ENCODE data around the gene GRIA4. TPM values are rescaled to one million over a fixed set of nuclear protein-coding genes. Genes with fewer than 3 reads are reported as not detected.

GRIA4 gene
- polyA plus RNA-seq, 2 of the 4 experiments (the other 2 are of a cell fraction) = not detected

DNA sequence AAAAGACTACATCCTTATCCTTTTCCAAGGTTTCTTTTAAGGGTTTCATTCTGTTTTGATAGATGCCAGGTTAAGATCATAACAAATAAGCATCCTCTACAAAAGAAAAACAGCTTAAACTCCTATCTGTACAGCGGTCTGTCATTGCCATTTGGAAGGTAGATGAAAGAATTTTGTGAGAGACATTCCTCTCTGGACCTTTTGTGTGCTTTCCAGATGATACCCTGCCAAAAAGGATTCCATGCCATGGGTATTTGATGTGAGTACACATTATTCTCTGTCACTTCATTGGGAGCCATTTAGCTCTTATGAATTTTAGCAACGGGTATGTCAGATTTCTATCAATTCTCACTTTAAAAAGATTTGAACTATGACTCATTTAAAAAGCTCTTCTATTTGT lies 153.7 kb downstream of the GRIA4 start:
- H3K4me3 ChIP-seq = no peak overlapping the region
- no peaks in the 10 kb centered on the region for H3K4me1 ChIP-seq
- WGBS (ENCODE audit: missing lambda C conversion rate) = 2% methylated on average over 2 of the region's 2 CpGs
- no peak for DNase-seq (ENCODE audit: low read depth in 1 of 2, low spot score in 1 of 2)
- H3K27ac ChIP-seq = no peak overlapping the region
- FAIRE-seq = no peak
- no peak overlapping the region for H3K4me2 ChIP-seq
- POLR2A ChIA-PET = no interaction called here
- no peak for ATAC-seq
- CTCF ChIA-PET = no interaction called here
- H3K9me3 ChIP-seq = no peaks in the 10 kb centered on the region
- no peak for TF ChIP-seq ZSCAN20 (CRISPR knock-in tag; IDR thresholded peaks at IDR 0.05)
- no peak for TF ChIP-seq MYC (IDR thresholded peaks at IDR 0.05; ENCODE audit: borderline replicate concordance, low read length)
- TF ChIP-seq SMC3 (IDR thresholded peaks at IDR 0.05) = no peak
- TF ChIP-seq, protein P1, sequence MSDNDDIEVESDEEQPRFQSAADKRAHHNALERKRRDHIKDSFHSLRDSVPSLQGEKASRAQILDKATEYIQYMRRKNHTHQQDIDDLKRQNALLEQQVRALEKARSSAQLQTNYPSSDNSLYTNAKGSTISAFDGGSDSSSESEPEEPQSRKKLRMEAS (IDR thresholded peaks at IDR 0.05) = no peak
- TF ChIP-seq ZFP36 (IDR thresholded peaks at IDR 0.05; ENCODE audit: borderline replicate concordance, partially characterized antibody) = no peak
- TF ChIP-seq ESRRA (IDR thresholded peaks at IDR 0.05; ENCODE audit: borderline replicate concordance, low read length) = no peak
- TF ChIP-seq, protein P2, sequence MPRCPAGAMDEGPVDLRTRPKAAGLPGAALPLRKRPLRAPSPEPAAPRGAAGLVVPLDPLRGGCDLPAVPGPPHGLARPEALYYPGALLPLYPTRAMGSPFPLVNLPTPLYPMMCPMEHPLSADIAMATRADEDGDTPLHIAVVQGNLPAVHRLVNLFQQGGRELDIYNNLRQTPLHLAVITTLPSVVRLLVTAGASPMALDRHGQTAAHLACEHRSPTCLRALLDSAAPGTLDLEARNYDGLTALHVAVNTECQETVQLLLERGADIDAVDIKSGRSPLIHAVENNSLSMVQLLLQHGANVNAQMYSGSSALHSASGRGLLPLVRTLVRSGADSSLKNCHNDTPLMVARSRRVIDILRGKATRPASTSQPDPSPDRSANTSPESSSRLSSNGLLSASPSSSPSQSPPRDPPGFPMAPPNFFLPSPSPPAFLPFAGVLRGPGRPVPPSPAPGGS (IDR thresholded peaks at IDR 0.05) = no peak
- TF ChIP-seq, protein P3, sequence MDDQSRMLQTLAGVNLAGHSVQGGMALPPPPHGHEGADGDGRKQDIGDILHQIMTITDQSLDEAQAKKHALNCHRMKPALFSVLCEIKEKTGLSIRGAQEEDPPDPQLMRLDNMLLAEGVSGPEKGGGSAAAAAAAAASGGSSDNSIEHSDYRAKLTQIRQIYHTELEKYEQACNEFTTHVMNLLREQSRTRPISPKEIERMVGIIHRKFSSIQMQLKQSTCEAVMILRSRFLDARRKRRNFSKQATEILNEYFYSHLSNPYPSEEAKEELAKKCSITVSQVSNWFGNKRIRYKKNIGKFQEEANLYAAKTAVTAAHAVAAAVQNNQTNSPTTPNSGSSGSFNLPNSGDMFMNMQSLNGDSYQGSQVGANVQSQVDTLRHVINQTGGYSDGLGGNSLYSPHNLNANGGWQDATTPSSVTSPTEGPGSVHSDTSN (IDR thresholded peaks at IDR 0.05) = no peak
- TF ChIP-seq ATOH8 (CRISPR knock-in tag; IDR thresholded peaks at IDR 0.05; ENCODE audit: low read depth) = no peak
- no peak for TF ChIP-seq EP300 (IDR thresholded peaks at IDR 0.05)
- no peak for TF ChIP-seq FOXS1 (CRISPR knock-in tag; IDR thresholded peaks at IDR 0.05)
- TF ChIP-seq HOXB5 (CRISPR knock-in tag; IDR thresholded peaks at IDR 0.05) = no peak
- no peak for TF ChIP-seq NPAS2 (CRISPR knock-in tag; IDR thresholded peaks at IDR 0.05; ENCODE audit: borderline replicate concordance)
- TF ChIP-seq JUNB (IDR thresholded peaks at IDR 0.05) = no peak
- TF ChIP-seq MAFK (IDR thresholded peaks at IDR 0.05; ENCODE audit: partially characterized antibody) = no peak

GRCh38 chr11:105767931-105768330 lies 158.1 kb downstream of the GRIA4 start:
- no peaks in the 10 kb centered on the region for H3K4me1 ChIP-seq
- ChIA-PET CTCF (no interaction called here), POLR2A (no interaction called here)
- no peak overlapping the region for H3K4me3 ChIP-seq
- FAIRE-seq (no peak), ATAC-seq (no peak), DNase-seq (ENCODE audit: low read depth in 1 of 2, low spot score in 1 of 2) (no peak)
- H3K27ac ChIP-seq = no peak overlapping the region
- TF ChIP-seq RCOR1 (IDR thresholded peaks at IDR 0.05; ENCODE audit: low read depth, low read length) = no peak
- TF ChIP-seq SMC3 (IDR thresholded peaks at IDR 0.05) = no peak
- TF ChIP-seq ZNF302 (CRISPR knock-in tag; IDR thresholded peaks at IDR 0.05) = no peak
- no peak for TF ChIP-seq CEBPB (IDR thresholded peaks at IDR 0.05)
- no peak for TF ChIP-seq MAZ (IDR thresholded peaks at IDR 0.05; ENCODE audit: borderline replicate concordance, low read depth, low read length)
- no peak for TF ChIP-seq USF2 (IDR thresholded peaks at IDR 0.05)
- no peak for TF ChIP-seq EHMT2 (IDR thresholded peaks at IDR 0.05; ENCODE audit: low read depth)
- TF ChIP-seq MYC (IDR thresholded peaks at IDR 0.05; ENCODE audit: borderline replicate concordance, low read length) = no peak
- no peak for TF ChIP-seq CBX2 (IDR thresholded peaks at IDR 0.05; ENCODE audit: borderline replicate concordance, low read depth)
- TF ChIP-seq, protein P4, sequence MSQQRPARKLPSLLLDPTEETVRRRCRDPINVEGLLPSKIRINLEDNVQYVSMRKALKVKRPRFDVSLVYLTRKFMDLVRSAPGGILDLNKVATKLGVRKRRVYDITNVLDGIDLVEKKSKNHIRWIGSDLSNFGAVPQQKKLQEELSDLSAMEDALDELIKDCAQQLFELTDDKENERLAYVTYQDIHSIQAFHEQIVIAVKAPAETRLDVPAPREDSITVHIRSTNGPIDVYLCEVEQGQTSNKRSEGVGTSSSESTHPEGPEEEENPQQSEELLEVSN (IDR thresholded peaks at IDR 0.05; ENCODE audit: borderline replicate concordance, low read depth) = no peak
- no peak for TF ChIP-seq BHLHE40 (IDR thresholded peaks at IDR 0.05; ENCODE audit: low read depth, low read length)
- no peaks in the 10 kb centered on the region for H3K9me3 ChIP-seq
- no peak overlapping the region for H3K4me2 ChIP-seq

Data from A549 (cell line).